GM19455 (cell line): Measurements from ENCODE around the gene SULT1A1.

ENCODE experiments used
- ATAC-seq: cut with Tn5 transposase; IDR thresholded peaks from one replicate; pipeline ENCODE4 v1.9.1; 2021; ENCODE audit not compliant: unreplicated experiment

The SULT1A1 gene

GRCh38 chr16:28561557-28562187 lies 48.2 kb downstream of the SULT1A1 start:
- no peak for ATAC-seq

GRCh38 chr16:28558456-28558855 lies 51.4 kb downstream of the SULT1A1 start:
- ATAC-seq = no peak

GRCh38 chr16:28556914-28557320 lies 52.9 kb downstream of the SULT1A1 start:
- no peak for ATAC-seq

GRCh38 chr16:28555561-28555960 lies 54.3 kb downstream of the SULT1A1 start:
- no peak for ATAC-seq
